Muscle of back (tissue), 11 donors: ENCODE results near the gene BRD2. TPM values are rescaled to one million over a fixed set of nuclear protein-coding genes. Genes with fewer than 3 reads are reported as not detected.

Source experiments
- DNase-seq, 3 donors: peaks; one replicate each; pipeline versions ENCODE4 v3.0.0 to v3.0.0-alpha.2; 2013
- polyA plus RNA-seq, 10 donors: library from polyadenylated mRNA; unstranded; fragments of 120-200 nt; gene quantifications; one replicate each; pipeline ENCODE4 v1.2.1, GENCODE V29; 2013; ENCODE audit not compliant: insufficient read length in 10 of 10

Gene BRD2
- polyA plus RNA-seq, 10 donors: 138 to 187 (median 160) TPM

- peak; percentile 71 to 88 (median 86) for DNase-seq
Observed at GRCh38 chr6:32984622-32985389, 16.4 kb downstream of the BRD2 start.

GRCh38 chr6:32989368-32989767 is 21.0 kb downstream of the BRD2 start:
- no peak for DNase-seq

- no peak for DNase-seq
Observed at GRCh38 chr6:32991972-32992371, 23.6 kb downstream of the BRD2 start.

- no peak for DNase-seq
Observed at GRCh38 chr6:32993363-32993973, 25.1 kb downstream of the BRD2 start.

GRCh38 chr6:32995448-32995847 is 27.1 kb downstream of the BRD2 start:
- DNase-seq: no peak

- DNase-seq: no peak
Observed at GRCh38 chr6:33000055-33000454, 31.7 kb downstream of the BRD2 start.

- DNase-seq: no peak
Observed at GRCh38 chr6:33001685-33002084, 33.3 kb downstream of the BRD2 start.

GRCh38 chr6:33004940-33005339 is 36.5 kb downstream of the BRD2 start:
- no peak for DNase-seq

GRCh38 chr6:33007831-33008400 is 39.5 kb downstream of the BRD2 start:
- no peak for DNase-seq

GRCh38 chr6:33008944-33009861 is 40.8 kb downstream of the BRD2 start, which contains the start of gene HLA-DOA:
TSS of gene HLA-DOA (minus strand) at chr6:33009591.
- DNase-seq: peak; percentile 17 to 84 (median 67)

GRCh38 chr6:33010356-33010755 is 42.0 kb downstream of the BRD2 start:
- DNase-seq: no peak

- DNase-seq: no peak
Observed at GRCh38 chr6:33013608-33014007, 45.2 kb downstream of the BRD2 start.

GRCh38 chr6:33014841-33015634 is 46.6 kb downstream of the BRD2 start:
- peak; percentile 70 to 88 (median 83) for DNase-seq

- DNase-seq: no peak
Observed at GRCh38 chr6:33015798-33016197, 47.4 kb downstream of the BRD2 start.

GRCh38 chr6:33017018-33017417 is 48.6 kb downstream of the BRD2 start:
- no peak for DNase-seq

GRCh38 chr6:33017694-33018353 is 49.4 kb downstream of the BRD2 start:
- DNase-seq: no peak

GRCh38 chr6:33018418-33018817 is 50.0 kb downstream of the BRD2 start:
- DNase-seq: no peak

GRCh38 chr6:33018904-33019303 is 50.5 kb downstream of the BRD2 start:
- DNase-seq: peak; percentile 33 to 65 (median 55)

- DNase-seq: no peak
Observed at GRCh38 chr6:33019372-33019771, 51.0 kb downstream of the BRD2 start.

- no peak for DNase-seq
Observed at GRCh38 chr6:33021917-33022316, 53.5 kb downstream of the BRD2 start.

GRCh38 chr6:33023536-33023935 is 55.1 kb downstream of the BRD2 start:
- DNase-seq: no peak
